SK-N-DZ (cell line): ENCODE measurements around the gene DIRAS2. TPM values are rescaled to one million over a fixed set of nuclear protein-coding genes. Genes with fewer than 3 reads are reported as not detected.
A peak's percentile ranks its signal among the peaks of the same experiment; 100 is the strongest.
"Not testable (repeated sequence)": the region's sequence is repeated elsewhere in the genome, so short reads cannot be mapped to it uniquely, and the experiment has no call there.

Source experiments
- DNase-seq: peaks from one replicate; pipeline ENCODE4 v3.0.0-alpha.2; 2015; ENCODE audit warnings: low spot score
- polyA plus RNA-seq, 2 experiments: library from polyadenylated mRNA; depleted of rRNA; stranded (reverse); fragments of >200 nt; gene quantifications; 2 replicates each; pipeline ENCODE4 v1.2.3, GENCODE V29; 2014

The DIRAS2 gene, protein sequence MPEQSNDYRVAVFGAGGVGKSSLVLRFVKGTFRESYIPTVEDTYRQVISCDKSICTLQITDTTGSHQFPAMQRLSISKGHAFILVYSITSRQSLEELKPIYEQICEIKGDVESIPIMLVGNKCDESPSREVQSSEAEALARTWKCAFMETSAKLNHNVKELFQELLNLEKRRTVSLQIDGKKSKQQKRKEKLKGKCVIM
- 1.4 and 2.9 TPM in 2 replicates for polyA plus RNA-seq (2014; cell fraction: cytosol; rRNA removed)
- 0.93 and 1.5 TPM in 2 replicates for polyA plus RNA-seq (2014; cell fraction: nucleus; rRNA removed)

DNA sequence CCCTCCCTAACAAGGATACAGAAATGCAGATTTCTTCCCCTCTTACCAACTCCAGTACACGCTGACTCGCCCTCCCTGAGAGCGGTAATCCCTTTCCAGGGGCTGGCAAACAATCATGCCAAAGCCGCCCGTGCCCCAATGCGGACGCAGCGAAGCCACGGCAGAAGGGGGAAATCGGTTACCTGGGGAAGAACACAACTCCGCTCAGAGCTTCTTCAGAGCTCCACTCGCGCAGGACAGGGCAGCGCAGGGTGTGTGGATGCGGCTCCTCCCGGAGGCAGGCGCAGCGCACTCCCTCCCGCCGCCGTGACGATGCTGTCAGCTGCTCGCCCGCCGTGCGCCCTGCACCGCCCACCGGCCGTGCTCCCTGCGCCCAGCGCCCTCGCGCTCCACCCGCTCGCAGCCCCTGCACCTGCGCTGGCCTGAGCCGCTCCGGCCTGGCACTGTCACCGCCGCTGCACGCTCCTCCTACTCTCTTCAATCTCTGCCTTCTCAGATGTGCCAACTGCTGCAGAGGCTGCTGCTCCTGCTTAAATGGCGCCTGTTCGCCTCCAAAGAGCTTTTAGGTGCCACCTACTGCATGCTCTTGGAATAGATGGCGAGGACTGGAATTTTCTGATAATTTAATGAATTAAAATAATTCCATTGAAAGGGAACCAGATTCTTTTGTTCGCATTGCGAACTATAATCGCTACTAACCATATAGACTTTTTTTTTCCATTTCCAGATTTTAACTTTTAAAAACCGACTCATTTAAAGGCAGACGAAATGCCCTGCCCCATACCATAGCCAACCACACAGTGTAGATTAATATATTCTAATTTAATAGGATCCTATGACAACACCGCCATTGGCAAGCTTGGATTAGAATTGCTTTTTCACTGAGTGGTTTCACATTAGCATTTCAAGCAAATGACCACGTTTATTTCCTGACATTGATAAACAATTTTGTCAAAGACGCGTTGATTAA, at the start of gene DIRAS2:
Gene DIRAS2, minus strand, starts transcription at position 255 of the 970 bp plus-strand sequence. CDS start 28,997 bp downstream, outside the sequence.
- DNase-seq: peak; percentile 69

DNA sequence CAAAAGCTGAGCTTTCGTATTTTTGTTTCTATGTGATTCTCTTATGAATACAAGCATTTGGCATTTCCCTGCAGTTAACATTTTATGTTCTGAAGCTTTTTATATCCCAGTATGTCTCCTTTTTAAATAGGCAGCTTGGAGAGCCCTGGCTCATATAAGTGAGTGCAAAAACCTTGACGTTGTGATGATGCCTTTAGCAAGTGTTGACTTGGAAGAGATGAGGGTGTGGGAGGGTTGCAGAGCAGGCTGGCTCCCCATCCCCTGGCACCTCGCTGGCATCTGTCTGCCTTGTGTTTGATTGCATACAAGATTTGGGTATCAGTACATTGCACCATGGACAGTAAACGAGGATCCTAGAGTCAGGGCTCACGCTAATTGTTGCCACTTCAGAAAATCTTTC, 42.1 kb upstream of the DIRAS2 start:
- no peak for DNase-seq

DNA sequence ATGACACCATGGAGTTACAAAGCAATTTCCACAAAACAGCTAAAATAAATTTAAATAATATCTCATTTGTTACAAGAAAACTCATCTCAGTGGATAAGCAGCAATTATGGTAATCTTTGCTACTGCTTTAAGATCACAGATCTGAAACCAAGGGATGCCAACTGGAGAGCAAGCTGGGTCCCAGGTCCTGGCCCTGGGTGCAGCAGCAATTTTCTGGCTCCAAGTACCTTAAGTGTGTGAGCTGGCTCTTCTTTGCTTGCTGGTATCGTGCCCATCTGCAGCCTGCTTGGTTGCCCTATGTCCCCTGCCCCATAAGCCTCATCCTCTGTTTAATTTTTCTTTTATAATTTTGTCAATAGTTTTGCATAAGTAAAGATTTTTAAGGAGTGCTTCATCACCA, 41.5 kb upstream of the DIRAS2 start:
- DNase-seq: no peak

DNA sequence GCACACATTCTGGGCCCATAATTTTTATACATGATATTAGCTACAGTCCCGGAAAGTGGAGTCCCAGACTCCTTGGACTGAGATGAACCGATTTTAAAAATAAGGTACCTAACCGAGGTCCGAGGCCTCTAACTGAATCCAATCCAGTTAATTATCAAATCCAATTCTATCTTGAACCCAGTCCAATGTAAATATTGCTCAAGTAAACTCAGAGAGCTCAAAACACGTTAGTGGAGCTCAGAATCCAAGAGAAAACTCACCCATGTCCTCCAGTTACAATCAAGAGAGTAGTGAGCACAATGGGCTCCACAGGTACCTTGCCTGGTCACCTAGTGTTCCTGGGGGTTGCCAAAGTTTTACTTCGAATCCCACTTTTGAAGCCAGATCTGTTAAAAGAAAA, 37.9 kb upstream of the DIRAS2 start:
- no peak for DNase-seq

DNA sequence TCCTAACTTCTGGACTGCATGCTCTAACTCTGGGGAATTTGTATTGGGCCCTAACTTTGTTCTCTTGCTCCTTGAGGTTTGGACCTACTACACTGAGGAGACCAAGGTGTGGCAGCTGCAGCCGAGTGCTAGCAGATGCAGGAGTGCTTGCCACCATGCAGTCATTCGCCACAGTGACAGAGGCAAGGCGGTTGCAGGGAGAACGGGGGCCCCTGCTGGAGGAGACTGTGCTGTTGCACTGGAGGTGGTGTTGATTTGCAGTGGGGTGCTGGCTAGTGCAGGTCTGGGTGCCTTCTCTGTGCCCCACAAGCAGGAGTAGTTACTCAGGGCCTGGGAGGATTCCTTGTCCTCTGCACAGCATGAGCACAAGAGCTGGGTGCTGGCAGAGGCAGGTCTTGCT, 22.4 kb upstream of the DIRAS2 start:
- no peak for DNase-seq

DNA sequence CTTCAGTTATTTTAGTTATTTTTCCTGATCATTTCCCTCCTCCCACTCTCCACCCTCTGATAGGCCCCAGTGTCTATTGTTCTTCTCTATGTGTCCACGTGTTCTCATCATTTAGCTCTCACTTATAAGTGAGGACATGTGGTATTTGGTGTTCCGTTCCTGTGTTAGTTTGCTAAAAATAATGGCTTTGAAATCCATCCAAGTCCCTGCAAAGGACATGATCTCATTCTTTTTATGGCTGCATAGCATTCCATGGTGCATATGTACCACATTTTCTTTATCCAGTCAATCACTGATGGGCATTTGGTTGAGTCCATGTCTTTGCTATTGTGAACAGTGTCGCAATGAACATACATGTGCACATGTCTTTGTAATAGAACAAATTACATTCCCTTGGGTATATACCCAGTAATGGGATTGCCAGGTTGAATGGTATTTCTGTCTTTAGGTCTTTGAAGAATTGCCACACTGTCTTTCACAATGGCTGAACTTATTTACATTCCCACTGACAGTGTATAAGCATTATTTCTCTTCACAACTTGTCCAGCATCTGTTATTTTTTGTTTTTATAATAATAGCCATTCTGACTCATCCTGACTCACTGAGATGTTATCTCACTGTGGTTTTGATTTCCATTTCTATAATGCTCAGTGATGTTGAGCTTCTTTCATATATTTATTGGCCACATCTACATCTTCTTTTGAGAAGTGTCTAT, 17.2 kb upstream of the DIRAS2 start:
- DNase-seq: no peak

DNA sequence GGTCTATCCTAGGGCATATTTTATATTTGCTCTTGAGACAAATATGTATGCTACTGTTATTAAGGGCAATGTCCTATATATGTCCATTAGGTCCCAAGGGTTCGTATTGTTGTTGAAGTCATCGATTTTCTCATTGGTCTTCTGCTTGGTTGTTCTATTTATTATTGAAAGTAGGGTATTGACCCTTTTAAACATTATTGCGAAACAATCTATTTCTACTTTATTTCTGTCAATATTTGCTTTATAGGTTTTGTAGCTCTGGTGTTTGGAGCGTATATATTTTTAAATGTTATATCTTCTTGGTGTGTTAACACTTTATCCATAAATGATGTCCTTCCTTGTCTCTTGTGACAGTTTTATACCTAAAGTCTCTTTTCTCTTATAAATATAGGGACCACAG, 16.2 kb upstream of the DIRAS2 start:
- no peak for DNase-seq

DNA sequence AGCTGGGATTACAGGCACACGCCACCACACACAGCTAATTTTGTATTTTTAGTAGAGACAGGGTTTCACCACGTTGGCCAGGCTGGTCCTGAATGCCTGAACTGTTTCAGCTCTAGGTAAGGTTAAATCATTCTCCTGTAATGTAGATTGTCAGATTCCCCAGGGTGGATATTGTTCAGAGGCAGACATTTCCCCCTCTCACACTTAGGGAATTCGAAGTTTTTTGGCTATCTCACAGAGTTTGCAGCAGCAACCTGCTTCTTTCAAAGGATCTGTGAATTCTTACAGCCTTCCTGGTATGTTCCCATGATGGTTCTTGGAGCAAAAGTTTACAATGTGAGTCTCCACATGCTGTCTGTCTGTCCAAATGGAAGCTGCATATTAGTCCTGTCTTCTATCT, 15.6 kb upstream of the DIRAS2 start:
- no peak for DNase-seq

DNA sequence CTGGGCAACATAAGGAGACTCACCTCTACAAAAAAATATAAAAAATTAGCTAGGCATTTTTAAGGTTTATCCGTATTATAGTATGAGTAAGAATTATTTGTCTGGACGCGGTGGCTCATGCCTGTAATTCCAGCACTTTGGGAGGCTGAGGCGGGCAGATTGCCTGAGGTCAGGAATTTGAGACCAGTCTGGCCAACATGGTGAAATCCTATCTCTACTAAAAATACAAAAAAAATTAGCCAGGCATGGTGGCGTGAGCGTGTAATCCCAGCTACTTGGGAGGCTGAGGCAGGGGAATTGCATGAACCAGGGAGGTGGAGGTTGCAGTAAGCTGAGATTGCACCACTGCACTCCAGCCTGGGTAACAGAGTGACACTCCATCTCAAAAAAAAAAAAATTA, 14.3 kb upstream of the DIRAS2 start:
- not testable (repeated sequence) for DNase-seq

DNA sequence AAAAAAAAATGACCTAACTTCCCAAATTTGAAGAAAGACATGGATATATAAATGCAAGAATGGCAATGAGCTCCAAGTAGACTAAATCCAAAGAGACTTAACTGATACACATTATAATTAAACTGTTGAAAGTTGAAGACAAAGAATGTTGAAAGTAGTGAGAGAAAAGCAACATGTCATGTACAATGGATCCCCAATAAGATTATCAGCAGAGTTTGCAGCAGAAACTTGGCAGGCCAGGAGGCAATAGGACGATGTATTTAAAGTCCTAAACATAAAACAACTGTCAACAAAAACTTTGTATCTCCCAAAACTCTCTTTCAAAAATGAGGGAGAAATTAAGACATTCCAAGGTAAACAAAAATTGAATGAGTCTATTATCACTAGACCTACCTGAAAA, 8.6 kb upstream of the DIRAS2 start:
- DNase-seq: no peak

DNA sequence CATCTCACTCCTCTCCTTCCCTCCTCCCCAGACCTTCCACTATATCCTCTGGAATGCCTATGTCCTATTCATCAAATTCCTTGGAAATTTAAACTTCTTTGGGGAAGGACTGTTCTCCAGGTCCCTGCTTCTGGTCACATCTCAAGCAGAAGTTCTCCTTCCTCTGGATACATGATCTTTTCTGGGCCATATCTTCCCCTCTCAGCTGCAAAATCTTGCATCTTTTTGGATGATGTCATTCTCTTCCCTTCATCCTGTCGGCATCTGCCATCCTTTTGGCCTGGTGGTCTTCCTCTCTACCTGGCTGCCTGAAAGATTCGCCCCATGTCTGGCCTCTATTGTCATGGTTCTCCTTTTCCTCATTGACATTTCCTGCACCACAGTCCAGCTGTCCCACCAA, 5.2 kb upstream of the DIRAS2 start:
- DNase-seq: no peak

DNA sequence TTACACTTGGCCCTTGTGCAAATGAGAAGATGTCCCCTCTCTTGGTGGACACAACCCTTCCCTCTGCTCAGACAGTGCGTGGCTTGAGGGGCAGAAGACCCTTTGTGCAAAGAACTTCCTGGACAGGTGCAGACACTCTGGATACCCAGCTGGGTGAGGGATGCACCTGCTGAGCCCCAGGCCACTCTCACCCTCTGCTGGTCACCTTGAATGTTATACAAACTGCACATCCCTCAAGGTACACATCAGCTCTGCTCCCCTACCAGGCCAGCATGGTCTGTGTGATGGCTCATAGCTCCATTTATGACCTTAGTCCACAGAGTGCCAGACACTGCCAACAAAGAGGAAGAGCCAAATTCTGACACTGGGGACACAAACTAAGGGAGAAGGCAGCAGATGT, 3.1 kb upstream of the DIRAS2 start:
- no peak for DNase-seq

DNA sequence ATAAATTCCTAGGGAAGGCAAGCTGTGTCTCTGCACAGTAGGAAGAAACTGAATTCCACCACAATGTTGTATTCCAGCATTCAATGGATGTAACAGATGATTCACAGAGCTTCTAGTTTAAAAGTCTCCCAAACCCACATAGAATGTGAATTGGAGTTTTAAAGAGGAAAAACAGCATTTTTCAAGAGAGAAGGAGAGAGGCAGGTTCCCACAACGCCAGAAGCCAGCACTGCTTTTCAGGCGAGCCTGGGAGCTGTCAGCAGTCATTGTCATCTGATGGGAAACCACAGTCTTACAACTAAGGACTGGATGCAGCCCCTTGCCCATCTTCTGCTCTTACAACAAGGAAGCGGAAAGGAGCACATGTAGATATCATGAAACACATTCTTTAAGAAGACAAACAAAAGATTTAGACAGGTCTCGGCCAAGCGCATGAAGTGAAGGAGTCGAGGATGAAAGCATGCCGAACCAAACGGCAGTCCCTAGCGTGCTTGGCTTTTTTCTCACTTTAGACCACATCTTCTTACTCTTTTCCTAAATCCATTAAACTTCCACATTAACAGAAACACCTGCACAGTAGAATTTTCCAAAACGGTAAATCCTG, 638 bp downstream of the DIRAS2 start:
- DNase-seq: peak; percentile 42

DNA sequence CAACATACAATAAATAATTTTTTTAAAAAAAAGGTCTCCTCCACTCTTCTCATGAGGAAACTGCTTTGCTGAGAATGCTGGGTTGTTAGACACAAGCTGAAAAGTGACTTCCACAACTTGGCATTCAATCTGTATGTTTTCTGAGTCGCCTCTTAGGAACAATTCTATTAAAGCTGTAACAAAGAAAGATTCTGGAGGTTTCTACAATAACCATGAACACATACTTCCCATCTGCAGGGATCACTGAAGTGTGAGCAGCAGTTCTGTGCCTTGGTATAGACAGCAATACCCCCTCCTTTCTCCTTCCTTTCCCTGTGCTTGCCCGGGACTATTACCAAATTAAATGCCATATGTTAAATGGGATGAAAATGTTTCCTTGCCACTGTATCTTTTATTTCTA, 1.5 kb downstream of the DIRAS2 start:
- no peak for DNase-seq

DNA sequence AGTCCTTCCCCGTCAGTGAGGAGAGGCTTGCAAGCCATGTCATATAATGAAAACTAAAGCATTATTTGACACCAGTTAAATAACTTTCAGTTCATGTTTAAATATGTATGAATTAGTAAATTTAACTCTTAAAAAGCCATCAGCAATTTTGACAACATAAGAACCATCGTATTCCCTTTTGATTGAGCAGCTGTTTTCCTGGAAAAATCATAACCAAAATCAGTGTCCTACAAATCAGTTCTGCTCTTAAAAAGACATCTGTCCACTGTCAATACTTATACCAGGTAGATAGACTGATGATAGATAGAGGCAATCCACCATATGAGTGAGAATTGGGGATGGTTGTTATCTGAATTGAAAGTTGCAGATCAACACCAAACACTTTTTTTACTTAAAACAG, 2.3 kb downstream of the DIRAS2 start:
- no peak for DNase-seq

DNA sequence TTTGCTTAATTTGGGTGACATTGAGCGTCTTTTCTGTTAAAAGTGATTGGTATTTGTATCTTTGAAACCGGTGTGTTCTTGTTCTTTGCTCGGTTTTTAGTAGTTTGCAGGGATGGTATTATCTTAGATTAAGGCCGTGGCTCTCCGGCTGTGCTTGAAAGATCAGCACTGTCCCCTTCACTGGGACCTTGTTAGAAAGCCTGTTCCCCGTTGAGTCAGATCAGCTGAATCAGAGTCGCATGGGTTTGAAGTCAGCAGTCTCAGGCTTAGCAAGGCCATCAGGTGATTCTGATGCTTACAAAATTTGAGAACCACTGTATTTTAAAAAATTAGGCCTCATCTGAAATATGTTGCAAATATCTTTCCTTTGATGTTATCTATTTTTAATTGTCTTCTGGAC, 5.0 kb downstream of the DIRAS2 start:
- DNase-seq: no peak

DNA sequence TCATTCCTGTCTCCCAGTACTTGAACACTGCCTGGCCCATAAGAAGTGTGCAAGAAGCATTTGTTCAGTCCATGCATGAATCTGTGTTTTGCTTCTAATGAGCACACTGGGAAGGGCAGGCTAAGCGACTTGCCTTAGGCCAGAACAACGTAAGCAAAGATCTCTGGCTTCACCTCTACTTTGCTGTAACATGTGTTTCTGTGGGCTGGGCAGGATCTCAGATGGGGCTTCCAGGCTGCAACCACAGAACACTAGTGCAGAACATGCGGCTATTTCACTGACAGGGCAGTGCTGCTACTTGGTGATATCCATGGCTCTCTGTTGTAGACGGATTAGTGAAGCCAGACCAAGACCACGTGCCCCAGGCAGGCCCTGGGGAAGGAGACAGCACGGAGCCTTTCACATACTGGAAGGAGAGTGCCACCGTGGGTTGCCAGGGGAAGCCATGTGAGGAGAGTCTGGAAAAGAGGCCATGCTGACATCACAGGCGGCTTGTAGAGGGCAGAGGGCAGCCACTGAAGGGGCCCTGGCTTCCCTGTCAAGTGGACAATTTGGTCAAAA, 9.9 kb downstream of the DIRAS2 start:
- no peak for DNase-seq

DNA sequence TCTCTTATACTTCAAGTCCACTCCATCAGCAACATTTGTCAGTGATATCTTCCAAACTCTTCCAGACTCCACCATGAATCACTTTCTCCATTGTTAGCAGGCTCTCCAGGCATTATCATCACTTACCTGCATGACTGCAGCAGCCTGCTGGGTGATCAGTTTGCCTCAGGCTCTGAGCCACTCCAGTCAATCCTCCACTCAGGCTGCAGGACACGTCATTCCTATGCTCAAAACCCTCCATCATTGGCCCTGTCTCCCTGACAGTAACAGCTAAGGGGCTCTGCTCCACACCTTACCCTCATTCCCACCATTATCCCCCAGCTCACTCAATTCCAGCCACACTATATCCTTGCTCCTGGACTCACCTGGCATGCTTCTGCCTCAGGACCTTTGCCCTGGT, 10.7 kb downstream of the DIRAS2 start:
- DNase-seq: no peak

DNA sequence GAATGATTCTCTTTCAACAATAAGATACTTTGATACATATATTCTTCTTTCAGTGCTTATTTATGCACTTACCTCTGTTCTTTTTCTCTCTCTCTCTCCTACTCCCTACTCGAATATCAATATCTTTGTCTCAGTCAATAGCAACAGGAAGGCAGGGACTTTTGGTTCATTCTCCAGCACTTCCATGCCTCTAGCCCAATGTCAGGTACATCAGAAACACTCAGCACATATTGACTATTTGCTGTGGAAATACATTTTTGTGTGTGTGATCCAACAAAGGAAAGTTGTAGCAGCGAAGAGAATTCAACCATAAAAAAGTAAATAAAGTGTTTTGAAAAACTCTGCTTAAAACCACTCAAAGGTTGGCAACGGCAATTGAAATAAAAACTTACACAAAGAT, 12.6 kb downstream of the DIRAS2 start:
- DNase-seq: no peak

DNA sequence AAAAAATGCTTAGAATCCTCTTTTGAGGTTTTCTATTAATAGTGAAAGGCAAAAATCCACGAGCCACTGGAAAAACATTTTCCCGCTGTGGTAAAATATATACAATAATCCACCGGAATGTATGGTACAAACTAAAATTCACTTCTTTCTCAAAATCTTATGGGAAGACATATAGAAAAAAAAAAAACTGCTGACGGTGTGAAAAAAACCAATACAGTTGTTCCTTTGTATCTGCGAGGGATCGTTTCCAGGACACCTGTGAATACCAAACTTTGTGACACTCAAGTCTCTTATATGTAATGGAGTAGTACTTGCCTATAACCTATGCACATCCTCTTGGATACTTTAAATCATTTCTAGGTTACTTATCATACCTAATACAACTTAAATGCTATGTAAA, 13.3 kb downstream of the DIRAS2 start:
- no peak for DNase-seq

DNA sequence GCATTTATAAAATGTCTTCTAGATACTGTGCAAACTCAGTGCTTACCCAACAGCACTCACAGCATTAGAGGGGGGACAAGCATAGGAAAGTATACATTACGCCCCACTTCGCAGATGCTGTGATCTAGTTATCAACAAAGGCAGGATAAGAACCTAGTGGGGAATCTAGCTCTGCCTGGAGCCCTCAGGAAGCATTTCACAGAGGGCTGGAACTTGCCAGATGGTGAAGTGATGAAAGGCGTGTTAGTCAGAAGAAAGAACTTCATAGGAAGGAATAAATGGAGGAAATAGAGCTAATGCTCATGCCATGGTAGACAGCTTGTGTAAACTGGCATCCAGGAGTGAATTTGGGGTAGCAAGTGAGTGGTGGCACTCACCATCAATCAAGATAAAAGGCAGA, 25.8 kb downstream of the DIRAS2 start:
- no peak for DNase-seq

DNA sequence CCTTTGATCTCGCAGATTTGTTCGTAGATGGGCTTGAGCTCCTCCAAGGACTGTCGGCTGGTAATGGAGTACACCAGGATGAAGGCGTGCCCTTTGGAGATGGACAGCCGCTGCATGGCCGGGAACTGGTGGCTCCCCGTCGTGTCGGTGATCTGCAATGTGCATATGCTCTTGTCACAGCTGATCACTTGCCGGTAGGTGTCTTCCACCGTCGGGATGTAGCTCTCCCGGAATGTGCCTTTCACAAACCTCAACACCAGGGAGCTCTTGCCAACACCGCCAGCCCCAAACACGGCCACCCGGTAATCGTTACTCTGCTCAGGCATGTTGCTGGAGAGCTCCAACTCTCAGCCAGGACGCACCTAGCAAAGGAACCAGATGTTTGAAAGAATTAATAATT, 29.1 kb downstream of the DIRAS2 start:
- no peak for DNase-seq
